MM.1S (cell line): Measurements from ENCODE around the gene FGFR2.

Experiments used
- DNase-seq: peaks from one replicate; pipeline ENCODE4 v3.0.0-alpha.2; 2015
- H2AFZ ChIP-seq: fragments of 300-600 bp; sonication (generic); 2 replicates; pipeline ENCODE4 v1.6.0; 2016; ENCODE audit warnings: antibody characterized with exemption, low read length
- H3F3A ChIP-seq: fragments of 300-600 bp; sonication (generic); 2 replicates; pipeline ENCODE4 v1.6.1; 2016; ENCODE audit warnings: mild to moderate bottlenecking, antibody characterized with exemption, low read length, moderate library complexity, mixed read lengths; ENCODE audit not compliant: insufficient read depth
- H3K27ac ChIP-seq: fragments of 300-600 bp; sonication (generic); 2 replicates; pipeline ENCODE4 v1.5.1; 2016; ENCODE audit warnings: mild to moderate bottlenecking, low read length
- H3K27me3 ChIP-seq: fragments of 300-600 bp; sonication (generic); replicated peaks from 2 replicates; pipeline ENCODE4 v1.6.0; 2016; ENCODE audit warnings: low read length; ENCODE audit not compliant: insufficient read depth
- H3K36me3 ChIP-seq: fragments of 300-600 bp; sonication (generic); replicated peaks from 2 replicates; pipeline ENCODE4 v1.6.1; 2016; ENCODE audit warnings: mild to moderate bottlenecking, low read length, mixed read lengths; ENCODE audit not compliant: insufficient read depth
- H3K4me1 ChIP-seq: fragments of 300-600 bp; sonication (generic); 2 replicates; pipeline ENCODE4 v1.6.1; 2016; ENCODE audit warnings: low read length, mixed read lengths
- H3K4me2 ChIP-seq: fragments of 300-600 bp; sonication (generic); 2 replicates; pipeline ENCODE4 v1.6.0; 2016; ENCODE audit warnings: low read depth, low read length
- H3K4me3 ChIP-seq: fragments of 300-600 bp; sonication (generic); 2 replicates; pipeline ENCODE4 v1.5.1; 2016; ENCODE audit warnings: low read length, mixed read lengths
- H3K79me2 ChIP-seq: fragments of 300-600 bp; sonication (generic); 2 replicates; pipeline ENCODE4 v1.6.1; 2016; ENCODE audit warnings: mixed run types, low read length, mixed read lengths
- H3K9ac ChIP-seq: fragments of 300-600 bp; sonication (generic); 2 replicates; pipeline ENCODE4 v1.6.1; 2016; ENCODE audit warnings: low read length, mixed read lengths
- H3K9me2 ChIP-seq: fragments of 300-600 bp; sonication (generic); replicated peaks from 2 replicates; pipeline ENCODE4 v1.6.1; 2016; ENCODE audit warnings: mild to moderate bottlenecking, low read length, mixed read lengths; ENCODE audit not compliant: insufficient read depth
- H3K9me3 ChIP-seq: fragments of 300-600 bp; sonication (generic); replicated peaks from 2 replicates; pipeline ENCODE4 v1.6.1; 2016; ENCODE audit warnings: mild to moderate bottlenecking, low read length, mixed read lengths; ENCODE audit not compliant: insufficient read depth
- H4K20me1 ChIP-seq: fragments of 300-600 bp; sonication (generic); 2 replicates; pipeline ENCODE4 v1.6.1; 2016; ENCODE audit warnings: mild to moderate bottlenecking, low read length, moderate library complexity, mixed read lengths; ENCODE audit not compliant: insufficient read depth
- CTCF ChIP-seq: fragments of 300-600 bp; sonication (generic); IDR thresholded peaks from 2 replicates; pipeline ENCODE4 v1.5.1; 2016; ENCODE audit warnings: antibody characterized with exemption, low read length, mixed read lengths
- EZH2 ChIP-seq: fragments of 300-600 bp; sonication (generic); optimal IDR thresholded peaks from 2 replicates; pipeline ENCODE3; 2017; ENCODE audit warnings: low read depth, mild to moderate bottlenecking, antibody characterized with exemption, low read length, mixed read lengths
- EZH2phosphoT487 ChIP-seq: fragments of 300-600 bp; sonication (generic); IDR thresholded peaks from 2 replicates; pipeline ENCODE4 v1.6.1; 2018; ENCODE audit warnings: antibody characterized with exemption, low read length

FGFR2 gene

GRCh38 chr10:121644501-121644900, 46.3 kb upstream of the FGFR2 start:
- Histone ChIP-seq H3K9ac (no peak overlapping the region), H4K20me1 (no peaks in the 10 kb centered on the region), H2AFZ (no peak overlapping the region), H3F3A (no peaks in the 10 kb centered on the region), H3K9me2 (no peaks in the 10 kb centered on the region), H3K4me2 (no peak overlapping the region), H3K9me3 (no peaks in the 10 kb centered on the region), H3K27ac (no peak overlapping the region), H3K4me1 (no peaks in the 10 kb centered on the region), H3K79me2 (no peaks in the 10 kb centered on the region), H3K36me3 (no peaks in the 10 kb centered on the region), H3K27me3 (no peaks in the 10 kb centered on the region), H3K4me3 (no peak overlapping the region)
- DNase-seq: no peak
- TF ChIP-seq EZH2 (no peak), EZH2phosphoT487 (no peak), CTCF (no peak)

- no peaks in the 10 kb centered on the region for H4K20me1 ChIP-seq
- H3K79me2 ChIP-seq: no peaks in the 10 kb centered on the region
- no peak overlapping the region for H3K4me3 ChIP-seq
- no peak overlapping the region for H2AFZ ChIP-seq
- no peak overlapping the region for H3K9ac ChIP-seq
- no peaks in the 10 kb centered on the region for H3K9me2 ChIP-seq
- H3K36me3 ChIP-seq: no peaks in the 10 kb centered on the region
- TF ChIP-seq EZH2 (no peak), CTCF (no peak)
- no peaks in the 10 kb centered on the region for H3K27me3 ChIP-seq
- H3K4me1 ChIP-seq: no peaks in the 10 kb centered on the region
- H3K9me3 ChIP-seq: no peaks in the 10 kb centered on the region
- no peak for DNase-seq
- H3K27ac ChIP-seq: no peak overlapping the region
- H3F3A ChIP-seq: no peaks in the 10 kb centered on the region
- H3K4me2 ChIP-seq: no peak overlapping the region
Measured at GRCh38 chr10:121640266-121640665, 42.0 kb upstream of the FGFR2 start.

GRCh38 chr10:121639416-121639815, 41.2 kb upstream of the FGFR2 start:
- Histone ChIP-seq H3K36me3 (no peaks in the 10 kb centered on the region), H3K9me2 (no peaks in the 10 kb centered on the region), H3F3A (no peaks in the 10 kb centered on the region), H3K27me3 (no peaks in the 10 kb centered on the region), H3K4me3 (no peak overlapping the region), H4K20me1 (no peaks in the 10 kb centered on the region), H3K9me3 (no peaks in the 10 kb centered on the region), H2AFZ (no peak overlapping the region), H3K27ac (no peak overlapping the region), H3K9ac (no peak overlapping the region), H3K4me2 (no peak overlapping the region), H3K4me1 (no peaks in the 10 kb centered on the region), H3K79me2 (no peaks in the 10 kb centered on the region)
- TF ChIP-seq EZH2phosphoT487 (no peak), CTCF (no peak), EZH2 (no peak)
- no peak for DNase-seq

GRCh38 chr10:121637437-121637836, 39.2 kb upstream of the FGFR2 start:
- Histone ChIP-seq H3K9me2 (no peaks in the 10 kb centered on the region), H2AFZ (no peak overlapping the region), H3K4me2 (no peak overlapping the region), H3K27ac (no peak overlapping the region), H3K9me3 (no peaks in the 10 kb centered on the region), H3K79me2 (no peaks in the 10 kb centered on the region), H4K20me1 (no peaks in the 10 kb centered on the region), H3F3A (no peaks in the 10 kb centered on the region), H3K9ac (no peak overlapping the region), H3K27me3 (no peaks in the 10 kb centered on the region), H3K4me1 (no peaks in the 10 kb centered on the region), H3K4me3 (no peak overlapping the region), H3K36me3 (no peaks in the 10 kb centered on the region)
- TF ChIP-seq EZH2 (no peak), CTCF (no peak), EZH2phosphoT487 (no peak)
- no peak for DNase-seq
